ENCODE results near the gene MDK.

The MDK gene

DNA sequence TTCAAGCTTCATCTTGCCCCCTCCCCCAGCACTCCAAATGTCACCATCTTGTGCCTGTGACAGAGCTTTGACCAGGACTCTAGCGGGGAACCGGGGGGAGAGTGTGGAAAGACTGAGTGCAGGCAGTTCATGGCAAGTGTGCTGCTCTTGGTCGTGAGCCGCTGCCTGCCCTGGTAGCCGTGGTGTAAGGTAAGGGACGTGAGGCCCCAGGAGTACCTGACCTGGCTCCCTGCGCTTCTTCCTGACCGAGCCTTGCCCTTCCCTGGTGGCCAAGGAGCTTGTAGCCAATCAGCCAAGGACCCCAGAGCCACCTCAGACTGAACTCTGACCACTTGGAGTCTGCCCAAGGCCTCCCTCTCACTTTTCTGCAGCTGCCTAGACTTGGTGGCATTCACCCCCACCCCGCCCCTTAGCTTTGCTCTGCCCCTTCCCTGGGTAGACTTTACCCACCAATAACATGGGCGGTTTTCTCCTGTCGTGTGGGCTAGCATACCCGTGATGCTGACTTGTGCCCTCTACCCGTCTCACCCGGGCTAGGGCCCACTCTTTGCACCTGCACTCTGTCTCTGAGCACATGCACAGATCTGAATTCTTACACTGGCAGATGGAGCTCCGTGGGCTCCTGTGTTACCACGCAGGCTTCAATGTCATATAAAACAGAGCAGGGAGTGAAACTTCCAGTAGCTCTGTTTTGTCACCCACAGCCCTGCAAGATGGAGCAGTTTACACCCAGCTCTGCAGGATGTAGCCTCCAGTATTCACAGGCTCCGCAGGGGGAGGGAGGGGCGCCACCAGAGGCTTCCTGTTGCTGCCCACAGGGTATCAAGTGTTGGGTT lies 32.7 kb upstream of the MDK start:
- no peak for FAIRE-seq

DNA sequence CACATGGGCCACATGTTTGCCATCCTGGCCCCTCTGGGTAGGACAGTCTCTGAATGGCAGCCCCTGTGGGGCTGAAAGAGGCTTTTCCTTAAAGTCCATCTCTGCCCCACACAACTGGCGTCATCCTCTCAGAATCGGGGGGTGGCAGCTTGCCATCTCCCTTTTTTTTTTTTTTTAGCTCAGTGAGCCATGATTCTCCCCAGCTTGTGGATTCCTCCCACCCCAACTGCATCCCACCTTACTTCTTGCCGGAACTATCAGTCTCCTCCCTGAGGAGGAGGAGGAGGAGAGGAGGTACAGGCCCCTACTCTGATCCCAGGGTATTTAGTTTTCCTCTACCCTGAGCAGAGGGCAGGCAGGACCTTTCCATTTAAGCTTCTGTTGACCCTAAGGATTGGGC lies 30.8 kb upstream of the MDK start:
- no peak for FAIRE-seq

DNA sequence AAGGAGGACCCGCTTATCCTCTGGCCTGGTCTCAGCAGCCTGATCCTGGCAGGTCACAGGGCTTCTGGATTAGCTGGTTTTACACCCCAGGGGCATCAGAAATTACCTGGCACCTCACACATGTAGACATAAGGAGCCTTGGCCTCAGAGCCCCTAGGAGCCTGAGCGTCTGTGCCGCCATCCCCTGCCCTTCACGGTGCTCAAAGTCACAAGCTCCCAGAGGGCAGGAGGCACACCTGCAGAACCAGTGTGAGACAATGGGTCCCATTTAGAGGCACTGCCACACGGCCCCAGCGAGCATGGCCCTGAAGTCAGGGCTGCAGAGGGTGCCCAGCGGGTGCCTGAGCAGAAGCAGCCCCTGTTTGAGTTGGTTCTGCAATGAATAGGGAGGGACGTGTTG lies 30.3 kb upstream of the MDK start:
- FAIRE-seq, result no peak

DNA sequence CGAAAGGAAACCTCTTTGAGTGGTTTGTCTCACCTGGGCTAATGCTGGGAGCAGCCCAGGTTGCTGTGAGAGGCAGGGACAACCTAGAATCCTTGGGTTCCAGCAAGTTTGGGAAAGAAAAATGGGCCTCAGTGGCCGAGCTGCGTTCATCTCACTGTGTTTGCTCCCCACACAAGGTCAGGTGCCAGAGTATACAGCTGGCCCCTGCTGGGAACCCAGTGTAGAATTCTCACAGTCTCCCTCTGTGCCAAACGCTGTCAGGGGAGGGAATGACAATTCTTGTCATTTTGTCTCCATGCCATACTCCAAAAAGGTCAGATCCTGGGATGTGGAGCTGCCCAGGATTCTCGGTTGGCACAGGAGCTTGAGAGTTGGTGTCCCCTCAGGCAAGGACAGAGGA lies 29.9 kb upstream of the MDK start:
- no peak for FAIRE-seq

DNA sequence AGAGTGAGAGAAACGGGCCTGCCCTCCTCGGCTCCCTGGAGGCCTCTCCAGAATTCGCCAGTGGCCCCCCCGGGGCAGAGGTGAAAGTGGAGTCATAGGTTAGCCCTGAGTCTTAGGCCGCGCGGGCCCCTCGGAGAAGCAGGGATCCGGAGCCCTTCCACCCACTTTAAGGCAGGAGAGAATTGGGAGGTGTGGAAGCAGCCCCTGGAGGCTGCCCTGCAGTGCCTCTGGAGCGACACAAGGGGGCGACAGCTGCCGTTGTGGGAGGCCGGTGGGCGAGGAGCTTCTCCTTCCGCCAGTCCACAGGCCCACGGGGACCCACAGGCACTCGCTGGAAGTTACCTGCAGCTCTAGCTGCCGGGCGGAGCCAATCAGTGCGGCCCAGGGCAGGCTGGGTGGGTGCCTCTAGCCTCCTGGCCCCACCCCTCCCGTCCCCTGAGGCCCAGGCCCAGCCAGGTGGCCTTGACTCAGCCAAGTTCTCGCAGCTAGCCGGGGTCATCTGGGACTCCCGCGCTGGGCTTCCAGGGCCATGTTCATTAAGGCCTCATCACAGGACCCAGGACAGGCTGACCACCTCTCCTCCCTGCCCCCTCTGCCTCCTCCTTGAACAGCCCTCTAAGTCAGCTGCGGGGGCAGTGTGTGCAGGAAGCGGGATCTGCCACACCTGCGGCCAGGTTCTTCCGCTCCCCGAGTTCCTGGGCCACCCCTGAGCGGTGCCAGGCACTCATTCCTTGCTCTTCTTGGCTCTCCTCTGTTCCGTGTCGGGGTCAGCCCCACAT lies 29.2 kb upstream of the MDK start:
- no peak for FAIRE-seq

DNA sequence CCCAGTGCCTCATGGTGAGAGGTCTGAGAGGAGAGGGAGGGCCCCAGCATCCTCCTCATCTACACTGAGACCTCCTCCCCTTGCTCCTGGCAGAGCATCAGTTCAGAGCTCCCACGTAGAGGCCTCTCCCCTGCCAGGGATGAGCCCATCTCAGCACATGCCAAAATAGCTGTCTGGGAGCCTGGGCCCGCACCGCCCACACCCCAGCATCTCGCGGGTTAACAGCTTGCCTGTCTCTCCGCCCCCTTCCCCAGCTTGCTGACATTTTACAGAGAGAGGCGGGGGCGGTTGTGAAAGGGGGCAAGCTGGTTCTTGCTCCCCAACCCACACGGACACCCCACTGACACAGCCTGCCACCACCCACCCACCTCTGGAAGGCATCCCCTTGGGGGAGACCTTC lies 27.8 kb upstream of the MDK start:
- FAIRE-seq, result no peak

DNA sequence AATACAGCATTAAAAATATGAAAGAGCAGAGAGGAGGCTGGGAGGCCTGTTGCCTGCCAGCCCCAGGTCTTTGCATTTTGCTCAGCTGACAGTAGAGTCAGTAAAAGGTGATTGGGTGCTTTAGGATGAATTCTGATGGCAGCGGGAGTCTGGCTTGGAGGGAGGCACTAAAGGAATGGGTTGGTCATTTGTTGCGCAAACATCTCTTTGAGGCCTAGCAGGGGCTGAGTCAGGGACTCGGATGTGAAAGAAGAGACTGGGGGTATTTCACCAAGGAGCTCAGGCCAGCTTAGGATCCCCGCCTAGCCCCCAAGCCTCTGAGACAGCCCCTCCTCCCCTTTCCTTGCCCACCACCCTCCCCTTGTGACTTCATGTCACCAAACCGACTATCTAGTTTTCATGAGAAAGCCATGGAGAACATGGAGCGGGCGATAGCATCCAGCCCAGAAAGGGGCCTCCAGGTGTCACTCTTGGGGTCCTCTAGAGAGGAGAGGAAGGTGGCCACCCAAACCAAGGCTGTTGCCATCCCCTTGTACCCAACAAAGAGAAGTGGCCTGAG lies 24.5 kb upstream of the MDK start:
- FAIRE-seq, result no peak

DNA sequence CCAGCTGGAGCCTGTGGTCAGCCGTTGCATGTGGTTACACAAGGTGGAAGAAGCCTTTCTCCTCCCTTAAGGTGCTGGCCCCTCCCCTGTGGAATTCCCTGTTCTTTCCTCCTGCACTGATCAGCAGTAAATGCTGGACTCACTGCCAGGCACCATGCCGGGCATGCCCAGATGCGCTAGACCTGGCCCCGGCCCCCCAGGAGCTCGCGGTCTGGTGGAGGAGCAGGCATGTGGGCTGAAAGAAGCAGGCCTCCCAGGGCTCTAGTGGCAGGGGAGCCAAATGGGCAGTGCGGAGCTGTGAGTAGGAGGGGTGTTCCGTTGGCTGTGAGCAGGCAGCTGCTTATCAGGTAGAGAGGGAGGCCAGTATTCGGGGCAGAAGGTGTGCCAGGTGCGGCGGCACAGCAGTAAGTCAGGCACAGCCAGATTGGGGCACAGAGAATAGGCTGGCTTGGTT lies 24.0 kb upstream of the MDK start:
- no peak for FAIRE-seq

DNA sequence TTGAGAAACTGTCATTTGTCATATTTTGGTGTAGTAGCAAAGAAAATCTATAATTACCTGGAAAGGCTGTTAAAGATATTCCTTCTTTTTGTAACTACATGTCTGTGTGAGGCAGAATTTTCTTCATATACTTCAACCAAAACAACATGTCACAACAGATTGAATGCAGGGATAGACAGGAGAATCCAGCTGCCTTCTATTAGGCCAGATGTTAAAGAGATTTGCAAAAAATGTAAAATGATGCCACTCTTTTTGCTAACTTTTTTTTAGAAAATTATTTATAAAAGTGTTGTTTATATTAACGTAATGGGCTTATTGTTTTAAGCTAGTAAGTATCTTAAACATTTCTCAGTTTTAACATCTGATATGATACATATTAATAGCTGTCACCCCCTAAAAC lies 21.5 kb upstream of the MDK start:
- FAIRE-seq, result no peak

DNA sequence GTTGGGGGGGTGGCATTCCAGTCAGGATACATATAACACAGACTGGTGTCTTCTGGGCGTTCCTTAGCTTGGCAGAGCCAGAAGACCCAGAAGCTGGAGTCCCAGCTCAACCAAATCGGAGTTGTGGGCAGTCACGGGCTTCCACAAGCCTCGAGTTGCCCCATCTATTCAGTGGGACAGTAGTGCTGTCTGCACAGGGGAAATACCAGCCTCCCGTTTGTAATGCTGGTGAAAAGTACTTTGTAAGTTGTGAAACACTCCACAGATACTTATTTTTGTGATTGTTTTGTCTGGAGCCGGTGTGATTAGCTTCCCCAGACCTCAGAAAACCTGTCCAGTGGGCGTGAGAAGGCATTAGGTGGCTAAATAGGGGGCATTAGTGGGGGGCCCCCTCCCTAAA lies 20.6 kb upstream of the MDK start:
- FAIRE-seq, result no peak

DNA sequence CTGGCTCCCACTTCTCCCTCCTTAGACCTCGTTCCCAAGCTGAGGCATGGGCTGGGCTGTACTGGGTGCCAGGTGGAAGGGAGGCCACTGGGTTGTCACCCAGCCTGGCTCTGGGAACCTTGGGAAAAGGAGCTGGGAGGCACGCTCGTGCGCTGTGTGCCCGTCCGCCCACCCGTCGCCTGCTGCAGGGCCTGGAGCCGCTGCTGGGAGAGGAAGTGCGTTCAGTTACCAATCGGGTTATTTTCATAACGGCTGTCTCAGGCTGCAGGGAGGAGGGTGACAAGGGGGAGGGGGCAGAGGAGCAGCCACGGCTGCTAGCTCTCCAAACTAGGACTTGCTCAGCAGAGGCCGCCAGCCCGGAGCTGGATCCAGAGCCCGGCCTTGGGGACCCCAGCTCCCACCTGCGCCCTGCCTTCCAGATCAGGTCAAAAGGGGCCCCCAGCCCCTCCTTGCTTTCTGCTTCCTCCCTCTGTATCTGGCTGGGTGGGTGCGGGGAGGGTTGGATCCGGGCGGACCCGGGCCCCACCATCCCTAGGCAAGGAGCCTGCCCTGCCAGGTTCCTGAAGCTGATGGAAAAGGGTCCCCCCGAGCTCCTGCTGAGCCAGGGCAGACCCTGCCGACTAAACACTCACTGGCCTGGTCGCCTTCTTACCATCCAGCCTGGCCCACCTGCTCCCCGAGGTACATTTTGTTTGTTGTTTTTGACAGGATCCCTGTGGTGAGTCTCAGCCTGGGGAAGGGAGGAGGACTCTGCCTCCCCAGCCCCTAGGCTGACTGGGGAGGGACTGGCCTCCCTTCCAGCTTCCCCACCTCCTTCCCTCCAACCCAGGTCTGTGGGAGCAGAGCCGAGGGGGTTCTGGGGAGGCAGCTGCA lies 19.9 kb upstream of the MDK start:
- FAIRE-seq, result no peak

DNA sequence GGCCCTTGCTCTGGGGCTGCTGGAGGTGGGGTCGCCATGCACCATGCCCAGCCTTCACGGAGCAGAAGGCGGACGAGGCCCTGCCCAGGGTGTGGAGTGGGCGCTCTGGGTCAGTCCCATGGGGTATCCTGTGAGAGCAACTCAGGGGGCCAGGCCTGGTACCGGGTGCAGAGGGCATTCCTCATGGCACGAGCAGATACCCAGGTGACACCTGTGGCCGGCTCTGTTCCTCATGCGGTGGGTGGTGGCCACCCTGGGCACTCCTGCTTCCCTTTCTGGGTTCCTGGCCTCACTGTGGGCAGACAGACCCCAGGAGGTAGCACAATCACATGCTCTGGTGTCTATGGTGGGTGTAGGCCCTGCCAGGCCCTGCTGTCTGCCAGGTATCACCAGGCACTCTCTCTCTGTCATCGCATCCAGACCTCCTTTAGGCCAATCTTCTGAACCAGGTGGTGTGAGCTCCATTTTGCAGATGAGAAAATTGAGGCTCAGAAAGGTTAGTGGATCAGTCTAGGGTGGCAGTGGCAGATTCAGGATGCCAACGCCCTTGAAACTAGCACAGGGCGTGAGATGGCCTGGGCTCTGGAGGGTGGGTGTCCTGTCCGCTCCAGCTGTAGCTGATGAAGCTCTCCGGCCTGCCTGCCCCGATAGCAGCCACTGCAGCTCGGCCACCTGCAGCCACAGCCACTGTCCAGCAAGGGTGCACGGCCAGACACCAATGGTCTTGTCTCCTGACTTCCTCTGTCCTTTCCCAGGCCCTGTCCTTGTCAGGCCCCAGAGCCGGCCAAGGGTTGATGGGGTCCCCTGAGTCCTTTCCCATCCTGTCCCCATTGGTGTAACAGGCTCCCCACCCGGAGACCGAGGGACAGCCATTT lies 19.1 kb upstream of the MDK start:
- no peak for FAIRE-seq

DNA sequence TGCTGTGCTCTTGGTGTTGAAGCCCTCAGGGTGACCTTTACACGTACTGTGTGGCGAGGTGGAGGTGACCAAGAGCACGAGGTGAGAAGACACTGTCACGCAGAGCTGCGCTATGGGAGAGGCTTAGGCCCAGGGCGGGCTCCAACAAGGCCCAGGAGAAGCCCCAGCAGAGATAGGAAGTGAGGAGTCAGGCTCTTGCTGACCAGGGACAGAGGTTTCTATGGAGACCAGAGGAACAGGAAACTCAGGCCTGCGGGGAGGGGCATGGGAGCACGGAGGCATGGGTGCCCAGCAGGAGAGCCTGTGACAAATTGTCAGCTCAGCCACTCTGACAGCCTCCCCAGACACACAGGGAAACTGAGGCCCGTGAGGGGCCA lies 18.4 kb upstream of the MDK start:
- FAIRE-seq, result no peak

DNA sequence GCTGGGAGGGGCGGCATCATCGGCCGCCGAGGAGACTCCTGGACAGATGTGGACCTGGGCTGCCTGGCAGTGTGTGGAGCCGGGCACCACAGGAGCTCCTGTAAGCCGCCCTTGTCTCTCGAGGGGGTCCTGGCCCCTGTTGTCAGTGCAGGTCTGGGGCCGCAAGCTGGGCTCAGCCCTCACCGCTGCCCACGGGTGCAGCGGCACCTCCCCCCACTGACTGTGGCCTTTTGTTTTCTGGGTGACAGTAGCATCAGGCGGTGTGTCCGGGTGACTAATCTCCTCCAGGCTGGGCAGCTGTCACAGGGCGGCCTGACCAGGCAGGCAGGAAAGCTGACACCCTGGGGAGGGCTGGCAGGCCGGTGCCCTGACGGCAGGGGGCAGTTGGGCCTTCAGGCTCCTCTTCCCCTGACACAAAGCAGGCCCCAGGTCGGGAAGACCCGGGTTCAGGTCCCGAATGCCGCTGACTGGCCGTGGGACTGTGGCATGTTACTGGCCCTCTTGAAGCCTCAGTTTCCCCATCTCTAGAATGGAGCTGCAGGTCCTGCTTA lies 17.9 kb upstream of the MDK start:
- FAIRE-seq, result no peak

DNA sequence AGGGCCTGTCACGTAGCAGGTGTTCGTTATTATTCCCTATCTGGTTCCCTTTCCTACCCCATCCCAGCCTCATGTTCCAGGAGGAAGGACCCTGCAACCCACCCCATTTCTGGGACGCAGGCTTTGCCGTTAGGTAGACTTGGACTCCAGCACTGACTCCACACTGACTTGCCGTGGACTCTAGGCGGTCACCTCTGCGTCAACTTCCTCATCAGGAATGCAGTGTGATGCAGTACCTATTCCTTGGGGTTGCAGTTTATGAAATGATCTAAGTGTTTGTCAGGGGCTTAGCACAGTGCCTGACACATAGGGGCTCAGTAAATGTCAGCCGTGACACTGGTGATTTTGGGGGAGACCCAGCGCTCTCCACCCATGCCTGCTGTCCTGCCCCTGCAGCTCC lies 17.4 kb upstream of the MDK start:
- no peak for FAIRE-seq

DNA sequence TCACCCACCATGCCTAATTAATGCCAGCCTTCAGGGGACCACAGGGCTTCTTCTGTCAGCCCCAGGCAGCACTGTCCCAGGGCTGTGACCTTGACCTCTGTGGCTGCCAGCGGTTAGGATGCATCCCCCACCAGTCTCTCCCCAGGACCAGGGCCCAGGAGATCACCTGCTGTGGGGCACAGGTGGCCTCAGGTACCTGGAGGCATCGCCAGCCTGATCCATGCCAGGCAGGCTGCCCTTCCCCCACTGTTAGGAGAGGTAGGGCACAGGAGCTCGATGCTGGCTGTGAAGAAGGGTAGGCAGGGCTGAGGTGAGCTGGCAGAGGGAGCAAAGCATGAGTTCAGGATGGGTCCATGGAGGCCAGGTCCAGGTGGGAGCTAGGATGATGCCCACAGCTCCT lies 16.7 kb upstream of the MDK start:
- no peak for FAIRE-seq

DNA sequence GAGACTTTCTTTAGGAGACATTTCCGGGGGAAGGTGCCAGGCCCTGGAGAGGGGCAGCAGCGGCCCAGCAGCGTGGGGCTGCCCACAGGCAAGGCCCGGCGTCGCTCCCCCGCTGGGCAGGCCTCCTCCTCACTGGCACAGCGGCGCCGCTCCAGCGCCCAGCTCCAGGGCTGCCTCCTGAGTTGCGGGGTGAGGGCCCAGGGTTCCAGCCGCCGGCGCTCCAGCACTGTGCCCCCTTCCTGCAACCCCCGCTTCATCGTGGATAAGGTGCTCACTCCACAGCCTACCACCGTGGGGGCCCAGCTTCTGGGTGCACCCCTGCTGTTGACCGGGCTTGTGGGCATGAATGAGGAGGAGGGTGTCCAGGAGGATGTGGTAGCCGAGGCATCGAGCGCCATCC lies 15.2 kb upstream of the MDK start:
- no peak for FAIRE-seq

DNA sequence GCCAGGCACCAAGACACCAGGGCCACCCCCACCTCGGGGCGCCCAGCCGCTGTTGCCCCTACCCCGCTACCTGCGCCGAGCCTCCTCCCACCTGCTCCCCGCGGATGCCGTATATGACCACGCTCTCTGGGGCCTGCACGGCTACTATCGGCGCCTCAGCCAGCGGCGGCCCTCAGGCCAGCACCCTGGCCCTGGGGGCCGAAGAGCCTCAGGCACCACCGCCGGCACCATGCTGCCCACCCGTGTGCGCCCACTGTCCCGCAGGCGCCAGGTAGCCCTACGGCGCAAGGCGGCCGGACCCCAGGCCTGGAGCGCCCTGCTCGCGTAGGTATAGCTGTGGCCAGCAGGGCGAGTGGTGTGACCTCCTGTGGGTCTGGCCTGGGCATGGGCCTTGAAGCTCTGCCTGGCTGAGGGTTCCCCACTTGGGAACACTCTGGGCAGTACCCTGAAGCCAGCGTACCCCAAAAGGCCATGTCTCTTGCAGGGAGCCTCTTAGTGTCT lies 14.8 kb upstream of the MDK start:
- no peak for FAIRE-seq

DNA sequence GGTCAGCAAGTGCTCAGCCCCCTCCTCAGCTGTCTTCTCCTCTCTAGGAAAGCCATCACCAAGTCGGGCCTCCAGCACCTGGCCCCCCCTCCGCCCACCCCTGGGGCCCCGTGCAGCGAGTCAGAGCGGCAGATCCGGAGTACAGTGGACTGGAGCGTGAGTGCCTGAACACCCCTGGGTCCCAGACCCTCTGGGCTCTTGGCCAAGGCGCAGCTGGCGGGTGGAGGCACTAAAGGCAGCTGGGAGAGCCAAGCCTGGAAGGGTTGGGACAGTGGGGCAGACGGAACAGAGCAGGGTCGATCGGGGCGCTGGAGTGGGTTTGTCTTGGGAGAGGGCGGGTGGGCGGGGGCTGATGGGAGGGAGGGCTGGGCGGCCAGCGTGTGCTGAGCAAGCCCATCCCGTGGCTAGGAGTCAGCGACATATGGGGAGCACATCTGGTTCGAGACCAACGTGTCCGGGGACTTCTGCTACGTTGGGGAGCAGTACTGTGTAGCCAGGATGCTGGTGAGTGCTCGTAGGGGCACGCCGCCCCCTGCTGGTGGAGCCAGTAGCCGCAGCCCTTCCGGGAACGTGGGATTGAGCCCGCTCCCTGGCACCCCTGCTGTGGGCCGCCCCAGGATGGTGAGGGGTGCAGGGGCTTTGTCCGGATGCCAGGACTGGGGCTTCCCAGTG lies 14.1 kb upstream of the MDK start:
- no peak for FAIRE-seq

DNA sequence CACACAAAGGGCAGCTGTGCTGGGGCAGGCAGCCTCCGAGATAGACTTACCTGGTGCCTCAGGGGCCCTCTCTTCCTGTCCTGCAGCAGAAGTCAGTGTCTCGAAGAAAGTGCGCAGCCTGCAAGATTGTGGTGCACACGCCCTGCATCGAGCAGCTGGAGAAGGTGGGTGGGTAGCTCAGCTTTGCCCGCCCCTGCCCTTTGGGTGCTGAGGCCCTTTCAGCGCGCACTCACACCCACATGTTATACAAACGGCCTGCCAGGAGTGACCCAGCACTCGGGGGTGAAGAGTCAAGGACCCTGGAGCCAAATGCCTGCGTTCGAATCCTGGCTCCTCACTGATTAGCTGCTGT lies 13.6 kb upstream of the MDK start:
- no peak for FAIRE-seq
